Activated gamma-delta T cell treated with anti-CD3 and anti-CD28 coated beads, Interleukin-2, amount 50 U/mL, for 16 hours (primary cell): ENCODE measurements around the gene KREMEN2.
"Not testable (repeated sequence)": the region's sequence is repeated elsewhere in the genome, so short reads cannot be mapped to it uniquely, and the experiment has no call there.

Source experiments
- DNase-seq: peaks from one replicate; pipeline ENCODE4 v3.0.0-alpha.2; 2020; ENCODE audit warnings: low read depth

The KREMEN2 gene

DNA sequence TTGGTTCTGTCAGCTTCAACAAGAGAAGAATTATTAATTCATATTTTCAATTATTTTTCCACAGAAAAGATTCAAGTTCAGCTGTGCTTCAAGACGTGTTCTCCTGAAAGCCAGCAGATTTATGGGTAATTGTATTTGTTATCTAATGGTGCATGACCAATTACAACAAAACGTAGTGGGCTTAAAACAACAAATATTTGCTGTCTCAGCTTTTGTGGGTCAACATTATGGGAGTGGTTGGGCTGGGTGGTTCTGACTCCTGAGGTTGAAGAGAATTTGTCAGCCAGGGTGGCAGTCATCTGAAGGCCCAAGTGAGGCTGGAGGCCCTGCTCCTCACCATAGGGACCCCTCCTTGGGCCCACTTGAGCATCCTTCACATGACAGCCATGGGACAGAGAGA, 24.1 kb upstream of the KREMEN2 start:
- no peak for DNase-seq

DNA sequence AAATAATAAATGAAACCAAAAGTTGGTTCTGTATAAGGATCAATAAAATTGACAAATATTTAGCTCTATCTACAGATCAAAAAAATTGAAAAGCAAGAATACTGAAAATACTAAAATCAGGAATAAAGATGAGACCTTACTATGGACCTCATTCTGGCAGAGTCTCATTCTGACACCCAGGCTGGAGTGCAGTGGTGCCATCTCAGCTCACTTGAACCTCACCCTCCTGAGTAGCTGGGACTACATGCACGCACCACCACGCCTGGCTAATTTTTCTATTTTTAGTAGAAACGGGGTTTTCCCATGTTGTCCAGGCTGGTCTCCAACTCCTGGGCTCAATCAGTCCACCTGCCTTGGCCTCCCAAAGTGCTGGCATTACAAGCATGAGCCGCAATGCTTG, 22.0 kb upstream of the KREMEN2 start:
- no peak for DNase-seq

DNA sequence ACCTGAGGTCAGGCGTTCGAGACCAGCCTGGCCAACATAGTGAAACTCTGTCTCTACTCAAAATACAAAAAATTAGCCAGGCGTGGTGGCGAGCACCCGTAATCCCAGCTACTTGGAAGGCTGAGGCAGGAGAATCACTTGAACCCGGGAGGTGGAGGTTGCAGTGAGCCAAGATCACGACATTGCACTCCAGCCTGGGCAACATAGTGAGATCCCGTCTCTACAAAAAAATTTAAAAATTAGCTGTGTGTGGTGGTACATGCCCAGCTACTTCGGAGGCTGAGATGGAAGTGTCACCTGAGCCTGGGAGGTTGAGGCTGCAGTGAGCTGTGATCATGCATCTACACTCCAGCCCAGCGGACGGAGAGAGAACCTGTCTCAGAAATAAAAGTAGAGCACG, 20.4 kb upstream of the KREMEN2 start:
- DNase-seq: not testable (repeated sequence)

DNA sequence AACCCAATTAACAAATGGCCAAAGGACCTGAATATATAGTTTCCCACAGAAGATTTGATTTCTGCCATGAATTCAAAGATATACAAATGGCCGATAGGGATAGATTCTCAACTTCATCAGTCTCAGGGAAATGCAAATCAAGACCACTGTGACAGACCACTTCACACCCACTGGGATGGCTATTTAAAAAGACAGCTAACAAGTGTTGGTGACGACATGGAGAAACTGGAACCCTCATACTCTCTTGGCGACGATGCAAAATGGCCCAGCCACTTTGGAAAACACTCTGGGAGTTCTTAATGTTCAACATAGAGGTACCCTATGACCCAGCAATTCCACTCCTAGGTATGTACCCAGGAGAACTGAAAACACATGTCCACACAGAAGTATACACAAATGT, 17.4 kb upstream of the KREMEN2 start:
- no peak for DNase-seq

DNA sequence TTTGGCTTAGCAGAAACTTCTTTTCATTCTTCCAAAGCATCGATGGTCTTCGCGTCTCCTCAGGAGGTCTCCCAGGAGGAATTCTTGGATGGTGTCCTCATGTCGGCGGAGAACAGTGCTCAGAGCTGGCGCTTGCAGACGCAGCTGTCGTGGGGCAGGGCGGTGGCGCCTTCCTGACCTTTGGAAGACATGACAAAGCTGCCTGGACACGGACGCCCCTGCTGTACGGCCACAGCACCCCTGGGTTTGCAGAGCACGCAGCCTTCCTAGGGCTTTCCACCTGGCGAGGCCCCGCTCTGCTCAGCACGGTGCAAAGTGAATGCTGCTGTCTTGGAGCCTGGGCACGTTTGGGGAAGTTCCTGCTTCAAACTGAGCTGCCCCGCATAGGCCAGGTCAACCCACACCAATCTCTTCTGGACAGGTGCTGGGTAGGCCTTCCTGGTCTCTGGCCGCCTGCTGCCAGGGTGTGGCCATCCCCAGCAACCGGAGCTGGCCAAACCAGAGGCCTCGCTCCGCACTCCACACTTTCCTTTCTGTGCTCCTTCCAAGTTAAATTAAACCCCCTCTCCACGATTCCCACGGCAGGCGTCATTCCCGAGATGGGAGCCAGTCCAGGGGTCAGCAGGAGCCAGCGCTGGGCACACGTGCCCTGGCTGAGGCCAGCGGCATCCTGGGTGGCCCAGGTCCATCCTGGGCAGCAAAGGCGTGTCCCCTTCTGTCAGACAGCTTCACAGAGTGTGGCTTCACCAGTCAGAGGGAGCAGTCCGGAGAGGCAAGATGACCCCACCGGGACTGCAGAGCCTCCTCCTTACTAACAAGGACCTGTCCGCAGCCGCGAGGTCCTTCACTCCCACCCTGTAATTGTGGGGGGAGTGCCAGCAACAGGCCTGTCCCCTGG, 15.0 kb upstream of the KREMEN2 start:
- no peak for DNase-seq

DNA sequence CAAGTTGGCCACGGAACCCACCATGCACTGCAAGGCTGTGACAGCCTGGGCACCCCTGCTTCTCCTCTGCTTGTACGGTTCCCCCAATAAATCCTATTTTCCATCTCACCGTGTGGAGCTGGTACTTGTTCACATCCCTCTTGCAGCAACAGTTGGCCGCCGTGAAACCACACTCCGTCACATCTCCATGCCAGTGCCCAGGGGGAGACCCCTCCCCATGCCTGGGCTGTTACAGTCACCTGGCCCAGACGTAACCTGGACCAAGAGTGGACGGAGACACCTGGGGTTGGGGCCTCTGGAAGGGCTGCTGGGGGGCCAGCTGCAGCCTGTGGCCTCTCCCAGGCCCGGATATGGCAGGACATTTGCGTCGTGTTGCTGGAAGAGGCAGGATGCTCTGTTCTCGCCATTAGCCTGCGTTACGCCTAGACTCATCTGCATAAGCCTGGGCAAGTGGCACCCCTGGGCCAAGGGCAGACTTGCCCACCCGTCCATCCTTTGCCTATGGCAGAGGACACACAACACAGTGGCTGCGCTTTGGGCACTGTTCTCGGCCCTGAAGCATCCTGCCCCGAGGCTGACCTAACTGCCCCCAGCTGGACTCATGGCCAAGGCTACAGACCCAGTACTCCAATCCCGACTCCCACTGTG, 14.2 kb upstream of the KREMEN2 start:
- no peak for DNase-seq

DNA sequence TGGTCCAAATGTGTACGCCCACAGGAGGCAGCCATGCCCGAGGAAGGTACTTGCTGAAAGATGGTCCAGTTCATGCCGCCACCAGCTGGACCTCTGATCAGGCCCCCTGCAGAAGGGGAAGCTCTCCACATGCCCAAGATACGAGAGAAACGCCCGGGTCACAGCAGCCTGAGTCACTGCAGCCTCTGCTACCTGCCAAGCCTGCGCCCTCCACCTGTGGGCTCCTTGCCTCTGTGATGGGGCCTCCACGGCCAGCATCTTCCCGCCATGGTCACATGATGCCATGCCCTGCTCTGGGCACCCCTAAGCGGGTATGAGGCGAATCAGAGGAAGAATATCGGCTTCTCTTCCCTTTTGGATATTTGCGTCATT, 13.7 kb upstream of the KREMEN2 start:
- no peak for DNase-seq

DNA sequence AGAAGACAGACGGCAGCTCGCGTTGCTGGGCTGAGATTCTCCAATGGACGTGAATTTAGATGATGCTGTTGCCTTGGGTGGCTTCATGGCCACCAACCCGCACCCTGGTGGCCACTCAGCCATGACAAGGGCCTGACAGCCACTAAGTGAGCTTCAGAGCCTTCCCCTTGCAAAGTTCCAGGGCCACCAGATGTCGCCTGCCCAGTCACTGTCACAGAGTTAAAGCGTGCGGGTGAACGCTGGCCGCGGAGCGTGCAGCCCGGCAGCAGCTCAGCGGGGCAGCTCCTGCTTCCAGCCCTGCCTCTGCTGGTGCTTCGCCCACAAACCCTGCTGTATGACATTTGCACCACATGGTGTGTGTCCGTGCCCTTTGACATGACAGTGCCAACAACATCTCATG, 13.3 kb upstream of the KREMEN2 start:
- DNase-seq: no peak

DNA sequence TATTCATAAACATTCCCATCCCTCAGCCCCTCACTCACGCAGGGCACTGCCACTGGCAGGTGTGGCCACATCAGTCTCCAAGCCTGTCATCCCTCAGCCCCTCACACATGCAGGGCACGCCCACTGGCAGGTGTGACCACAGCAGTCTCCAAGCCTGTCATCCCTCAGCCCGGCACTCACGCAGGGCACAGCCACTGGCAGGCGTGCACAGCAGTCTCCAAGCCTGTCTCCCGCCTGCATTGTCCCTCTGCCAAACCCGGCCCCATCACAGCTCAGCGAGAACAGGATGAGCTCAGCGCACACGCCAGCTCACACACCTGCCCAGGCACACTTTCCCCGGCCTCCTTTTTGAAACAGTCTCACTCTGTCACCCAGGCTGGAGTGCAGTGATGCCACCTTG, 11.4 kb upstream of the KREMEN2 start:
- DNase-seq: no peak

DNA sequence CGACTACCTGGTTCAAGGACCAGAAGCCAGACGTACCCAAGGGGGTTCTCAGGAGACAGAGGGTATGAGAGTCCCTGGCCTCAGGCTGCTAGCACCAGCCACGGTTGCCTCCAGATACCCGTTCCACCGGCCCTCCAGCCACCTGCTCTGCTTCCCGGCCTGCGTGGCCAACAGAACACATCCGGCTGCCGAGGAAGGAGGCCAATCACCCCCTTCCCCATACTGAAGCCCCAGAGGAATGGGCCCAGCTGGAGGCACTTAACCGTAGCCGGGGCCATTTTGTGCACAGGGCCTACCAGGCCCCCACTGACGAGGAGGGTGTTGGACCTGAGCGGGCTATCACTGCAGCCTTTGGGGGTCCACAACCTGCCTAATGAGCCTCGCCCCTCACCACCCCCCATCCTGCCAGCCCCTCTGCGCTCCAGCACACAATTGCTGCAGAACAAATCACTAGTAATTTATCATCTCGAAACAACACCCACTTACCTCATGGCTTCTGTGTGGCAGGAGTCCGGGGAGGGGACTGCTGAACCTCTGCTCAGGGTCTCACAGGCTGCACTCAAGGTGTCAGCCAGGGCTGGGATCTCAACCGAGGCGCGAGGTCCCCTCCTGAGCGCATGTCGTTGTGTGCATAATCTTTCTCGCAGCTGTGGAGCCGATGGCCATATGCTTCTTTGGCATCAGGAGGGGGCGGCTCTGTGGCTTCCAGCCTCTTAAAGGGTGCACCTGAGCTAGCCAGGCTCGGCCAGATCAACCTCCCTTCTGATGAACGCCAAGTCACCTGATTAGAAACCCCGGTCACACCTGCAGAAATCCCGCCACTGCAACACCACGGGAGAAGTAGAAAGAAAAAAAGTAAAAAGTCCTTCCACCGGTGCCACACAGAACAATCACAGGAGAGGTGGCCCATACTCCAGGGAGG, 10.1 kb upstream of the KREMEN2 start:
- DNase-seq: no peak

DNA sequence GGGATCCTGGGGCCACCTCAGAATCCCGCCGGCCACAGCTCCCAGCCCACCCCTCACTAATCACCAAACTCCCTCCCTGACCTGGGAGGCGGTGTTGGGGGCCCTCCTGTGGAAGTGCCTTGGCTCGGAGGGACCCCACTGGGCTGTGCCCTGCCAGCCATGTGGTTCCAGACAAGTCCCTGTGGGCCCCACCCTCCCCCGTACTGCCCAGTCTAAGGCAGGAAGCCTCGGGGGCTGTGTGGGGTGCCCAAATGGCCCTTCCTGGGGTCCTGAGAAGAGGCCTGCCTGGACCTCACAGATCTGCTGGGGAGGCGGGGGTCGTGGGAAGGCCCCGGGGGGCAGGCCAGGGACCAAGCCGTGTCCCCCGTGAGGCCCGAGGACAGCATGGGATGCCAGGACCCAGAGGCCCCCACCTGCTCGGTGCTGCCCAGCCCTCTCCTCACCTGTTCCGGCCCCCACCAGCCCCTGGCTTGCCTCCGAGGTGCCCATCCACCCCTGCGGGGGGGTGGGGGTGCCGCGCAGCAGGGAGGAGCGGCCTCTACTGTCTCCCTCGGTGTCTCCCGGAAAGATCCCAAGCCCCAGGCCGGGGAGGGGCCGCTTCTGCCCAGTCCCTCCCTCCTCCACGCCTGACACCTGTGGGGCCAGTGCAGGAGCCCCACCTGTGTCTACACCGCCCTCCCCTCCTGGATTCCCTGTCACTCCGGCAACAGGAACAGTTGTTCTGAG, 9.3 kb upstream of the KREMEN2 start:
- DNase-seq: no peak

DNA sequence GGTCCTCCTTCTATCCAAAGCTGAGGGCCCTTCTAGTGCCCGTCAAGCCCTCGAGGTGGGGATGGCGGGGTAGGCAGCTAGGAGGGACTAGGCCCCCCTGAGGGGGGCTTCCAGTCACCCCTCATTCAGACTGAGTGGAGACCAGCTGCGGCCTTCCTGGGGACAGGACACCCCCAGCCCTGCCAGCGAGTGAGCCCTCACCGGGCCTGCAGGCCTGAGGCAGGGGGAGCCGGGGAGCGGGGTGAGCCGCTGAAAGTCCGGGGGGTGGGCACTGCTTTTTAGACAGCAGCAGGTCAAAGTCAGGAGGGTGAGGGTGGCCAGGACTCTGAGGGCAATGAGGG, 8.7 kb upstream of the KREMEN2 start:
- no peak for DNase-seq

DNA sequence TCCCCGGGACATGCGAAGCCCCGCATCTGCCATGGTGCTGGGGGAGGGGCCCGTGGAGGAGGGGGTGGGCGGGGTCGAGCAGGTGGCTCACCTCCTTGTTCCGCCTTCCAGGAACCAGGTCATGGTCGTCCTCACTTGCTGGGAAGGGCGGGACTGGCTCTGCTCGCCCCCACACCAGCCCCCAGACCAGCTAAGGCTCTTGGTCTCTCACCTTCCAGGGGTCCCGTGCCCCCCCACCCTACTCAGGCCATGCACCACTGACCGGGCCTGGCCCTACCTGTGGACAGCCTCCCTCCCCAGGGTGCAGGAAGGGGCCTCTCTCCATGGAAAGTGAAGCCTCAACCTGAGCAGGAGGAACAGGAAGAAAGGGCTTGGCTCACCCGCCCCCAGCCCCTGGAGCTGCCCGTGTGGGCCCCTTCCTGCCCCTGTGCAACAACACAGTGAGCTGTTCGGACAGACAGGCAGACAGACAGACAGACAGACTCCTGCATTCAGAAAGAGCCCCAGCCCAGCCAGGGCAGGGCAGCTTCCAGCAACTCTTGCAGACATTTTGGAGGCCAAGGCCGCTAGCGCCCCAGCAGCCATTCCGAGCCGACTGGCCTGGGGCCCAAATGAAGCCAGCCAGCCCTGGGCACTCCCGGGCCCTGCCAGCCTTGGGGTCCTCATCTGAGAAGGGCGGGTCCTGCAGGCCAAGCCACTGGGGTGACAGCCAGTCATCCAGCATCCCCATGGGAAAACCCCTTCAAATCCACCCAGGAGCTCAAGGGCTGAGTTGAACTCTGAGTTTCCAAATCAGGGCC, 8.1 kb upstream of the KREMEN2 start:
- DNase-seq: no peak

DNA sequence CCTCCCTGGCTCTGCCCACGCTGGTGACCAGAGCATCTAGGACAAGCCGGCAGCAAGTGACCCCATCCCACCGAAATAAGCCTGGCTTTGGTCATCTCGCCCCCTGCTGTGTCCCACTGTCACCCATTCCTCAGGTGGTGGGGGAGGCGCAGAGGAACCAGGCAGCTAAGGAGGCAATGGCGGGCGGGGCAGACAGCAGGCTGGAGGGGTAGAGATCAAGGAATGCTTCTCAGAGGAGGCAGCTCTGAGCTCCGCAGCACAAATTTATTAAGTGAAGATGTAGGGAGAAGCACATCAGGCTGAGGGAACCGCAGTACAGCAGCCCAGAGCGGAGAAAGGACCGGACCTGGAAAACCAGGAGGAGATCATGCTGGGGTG, 7.5 kb upstream of the KREMEN2 start:
- DNase-seq: no peak

DNA sequence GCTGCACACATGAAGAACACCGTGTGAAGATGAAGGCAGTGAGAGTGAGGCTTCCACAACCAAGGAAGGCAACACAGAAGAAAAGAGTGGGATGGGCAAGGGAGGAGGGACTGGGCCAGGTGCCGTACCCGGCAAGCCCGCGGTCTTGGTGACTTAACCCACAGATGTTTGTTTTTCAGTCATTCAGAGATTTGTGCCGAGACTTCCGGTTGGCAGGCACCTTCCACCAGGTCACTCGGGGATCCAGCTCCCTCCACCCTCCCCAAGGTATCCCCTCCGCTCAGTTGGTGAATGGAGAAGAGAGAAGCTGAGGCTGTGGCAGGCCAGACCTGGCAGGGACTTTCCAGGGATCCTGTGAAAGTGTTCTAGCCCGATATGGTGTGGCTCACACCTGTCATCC, 4.9 kb upstream of the KREMEN2 start:
- no peak for DNase-seq

DNA sequence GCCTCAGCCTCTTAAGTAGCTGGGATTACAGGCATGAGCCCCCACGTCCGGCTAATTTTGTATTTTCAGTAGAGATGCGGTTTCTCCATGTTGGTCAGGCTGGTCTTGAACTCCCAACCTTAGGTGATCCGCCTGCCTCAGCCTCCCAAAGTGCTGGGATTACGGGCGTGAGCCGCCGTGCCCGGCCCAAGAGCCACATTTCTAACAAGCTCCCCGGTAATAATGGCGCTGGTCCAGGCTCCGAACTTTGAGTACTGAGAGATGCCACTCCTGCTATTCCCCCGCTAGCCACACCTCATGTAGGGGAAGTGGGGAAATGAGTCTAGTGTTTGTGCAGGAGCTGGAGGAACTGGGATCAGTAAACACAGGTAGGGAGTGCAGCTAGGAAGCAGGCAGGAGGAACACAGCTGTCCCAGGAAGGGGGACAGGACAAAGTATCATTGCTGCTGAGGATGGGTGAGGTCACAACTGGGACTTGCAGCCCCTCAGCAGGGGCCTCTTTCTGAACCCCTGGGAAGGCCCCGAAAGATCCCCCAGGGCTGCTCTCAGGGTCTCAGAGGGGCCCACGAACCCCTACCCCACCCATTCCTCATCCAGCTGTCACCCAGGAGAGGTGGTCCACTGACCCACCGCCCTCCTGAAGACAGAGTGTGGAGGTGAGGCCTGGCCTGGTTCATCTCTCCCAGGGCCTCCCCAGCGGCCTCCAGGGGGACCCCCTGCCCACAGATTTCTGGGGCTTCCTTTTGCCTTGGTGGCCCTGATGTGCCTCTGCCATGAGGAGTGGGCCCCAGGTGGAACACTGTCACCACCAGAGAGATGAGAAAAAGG, 3.7 kb upstream of the KREMEN2 start:
- no peak for DNase-seq

DNA sequence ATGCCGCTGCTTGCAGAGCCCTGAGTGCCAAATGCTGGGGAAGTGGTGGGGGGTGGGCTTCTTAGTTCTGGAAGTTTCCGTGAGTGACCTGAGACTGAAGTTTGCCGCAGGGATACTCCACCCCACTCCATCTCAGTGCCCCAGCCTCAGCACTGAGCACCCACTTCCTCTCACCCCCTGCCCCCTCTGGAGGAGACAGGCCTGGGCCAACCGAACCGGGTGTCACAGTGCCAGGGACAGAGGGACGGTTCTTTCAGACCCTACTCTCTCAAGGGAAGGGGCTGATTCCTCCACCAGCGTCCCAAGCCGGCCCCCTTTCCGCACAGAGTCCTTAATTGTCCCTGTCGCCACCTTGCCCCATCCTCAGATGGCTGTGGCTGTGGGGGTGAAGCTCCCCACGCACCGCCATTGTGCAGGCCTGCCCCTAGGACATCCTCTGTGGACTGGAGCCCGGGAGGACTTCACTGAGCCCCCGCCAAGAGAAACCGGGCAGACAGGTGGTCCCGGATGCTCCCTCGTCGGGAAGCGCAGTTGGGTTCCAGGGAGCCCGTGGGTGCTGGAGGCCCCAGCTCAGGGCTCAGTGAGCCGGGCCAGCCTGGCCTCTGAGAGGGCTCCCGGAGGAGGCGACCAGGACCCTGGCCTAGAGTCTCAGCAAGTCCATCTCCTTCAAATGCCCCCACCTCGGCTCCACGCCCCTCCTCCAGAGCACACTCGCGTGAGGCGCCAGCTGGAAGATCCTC, 1.6 kb upstream of the KREMEN2 start:
- DNase-seq: no peak

DNA sequence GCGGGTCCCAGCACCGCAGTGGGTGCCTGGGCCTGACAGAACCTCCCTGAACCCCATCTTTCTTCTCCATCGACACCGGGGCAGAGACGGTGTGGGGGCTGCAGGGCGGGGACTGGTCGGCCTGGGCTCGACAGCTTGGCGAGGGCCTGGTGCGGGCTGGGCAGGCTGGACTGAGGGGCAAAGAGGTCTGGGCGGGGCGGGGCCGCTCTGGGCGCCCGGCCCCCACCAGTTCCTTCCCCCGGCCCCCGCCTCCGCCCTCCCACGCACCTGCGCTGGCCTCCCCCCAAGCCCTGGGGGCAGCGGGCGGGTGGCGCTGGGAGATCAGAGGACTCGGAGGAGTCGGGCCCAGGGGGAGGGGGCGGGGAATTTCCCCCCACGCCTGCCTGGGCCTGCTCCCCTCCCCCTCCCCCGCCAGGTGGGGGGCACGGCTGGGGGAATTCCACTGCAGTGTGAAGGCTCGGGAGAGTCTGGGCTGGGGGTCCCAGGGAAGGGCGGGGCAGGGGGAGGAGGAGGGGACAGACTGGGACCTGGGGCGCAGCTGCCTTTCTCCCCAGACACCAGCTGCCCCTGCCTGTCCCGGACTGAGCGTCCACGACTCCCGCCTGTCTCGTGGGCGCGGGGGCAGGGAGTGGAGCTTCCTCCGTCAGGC, 877 bp upstream of the KREMEN2 start:
- no peak for DNase-seq
